Stimulated activated CD4-positive, alpha-beta T cell treated with anti-CD3 and anti-CD28 coated beads, TNF-alpha, amount 100 ng/mL, for 4 hours (primary cell): Measurements from ENCODE around the gene HCN2.
"Not testable (repeated sequence)": the region's sequence is repeated elsewhere in the genome, so short reads cannot be mapped to it uniquely, and the experiment has no call there.

Source experiments
- DNase-seq, 3 experiments: peaks; one replicate each; pipeline ENCODE4 v3.0.0-alpha.2; 2020; ENCODE audit warnings: low read depth in 3 of 3

Gene HCN2

GRCh38 chr19:620166-620862 lies 30.6 kb downstream of the HCN2 start:
- no peak for DNase-seq

GRCh38 chr19:621191-621590 lies 31.5 kb downstream of the HCN2 start:
- DNase-seq = not testable (repeated sequence)

GRCh38 chr19:621819-622218 lies 32.1 kb downstream of the HCN2 start:
- DNase-seq = no peak

GRCh38 chr19:622666-623065 lies 33.0 kb downstream of the HCN2 start:
- no peak for DNase-seq

- no peak for DNase-seq
Measured at GRCh38 chr19:623175-623916, 33.7 kb downstream of the HCN2 start.

GRCh38 chr19:623974-624373 lies 34.3 kb downstream of the HCN2 start:
- DNase-seq = no peak

- no peak for DNase-seq
Measured at GRCh38 chr19:624433-625109, 34.9 kb downstream of the HCN2 start.

GRCh38 chr19:625257-625656 lies 35.6 kb downstream of the HCN2 start:
- DNase-seq = no peak

- DNase-seq = not testable (repeated sequence)
Measured at GRCh38 chr19:626566-626965, 36.9 kb downstream of the HCN2 start.

- no peak for DNase-seq
Measured at GRCh38 chr19:628168-628567, 38.5 kb downstream of the HCN2 start.

GRCh38 chr19:629515-629914 lies 39.8 kb downstream of the HCN2 start:
- DNase-seq = not testable (repeated sequence)

GRCh38 chr19:629961-630714 lies 40.5 kb downstream of the HCN2 start:
- no peak for DNase-seq

GRCh38 chr19:632579-633067 lies 42.9 kb downstream of the HCN2 start:
- peak in 1 of 3 experiments; percentile 40 for DNase-seq

- DNase-seq = peak; percentile 86 to 94 (median 91)
Measured at GRCh38 chr19:633068-633785, 43.5 kb downstream of the HCN2 start, which contains the start of gene POLRMT. Gene POLRMT (minus strand): TSS chr19:633537. CDS start chr19:633512, 25 bp downstream.

GRCh38 chr19:633786-634639 lies 44.3 kb downstream of the HCN2 start:
- DNase-seq = no peak

GRCh38 chr19:634975-635652 lies 45.4 kb downstream of the HCN2 start:
- DNase-seq = no peak

GRCh38 chr19:638906-639252 lies 49.2 kb downstream of the HCN2 start:
- DNase-seq = no peak

GRCh38 chr19:639253-640160 lies 49.8 kb downstream of the HCN2 start, which contains the start of gene FGF22:
Gene FGF22 (plus strand): TSS chr19:639879. CDS start chr19:639926, 47 bp downstream.
- peak; percentile 93 to 97 (median 94) for DNase-seq
